HG03521 (cell line): ENCODE measurements around the gene CDC42EP3.

Experiments used
- ATAC-seq: cut with Tn5 transposase; IDR thresholded peaks from one replicate; pipeline ENCODE4 v1.9.1; 2021; ENCODE audit warnings: mild to moderate bottlenecking, moderate library complexity; ENCODE audit not compliant: unreplicated experiment

The CDC42EP3 gene

GRCh38 chr2:37656512-37657423 is 14.7 kb downstream of the CDC42EP3 start:
- no peak for ATAC-seq

- ATAC-seq = peak; percentile 85
Measured at GRCh38 chr2:37654932-37655841, 16.3 kb downstream of the CDC42EP3 start.

DNA sequence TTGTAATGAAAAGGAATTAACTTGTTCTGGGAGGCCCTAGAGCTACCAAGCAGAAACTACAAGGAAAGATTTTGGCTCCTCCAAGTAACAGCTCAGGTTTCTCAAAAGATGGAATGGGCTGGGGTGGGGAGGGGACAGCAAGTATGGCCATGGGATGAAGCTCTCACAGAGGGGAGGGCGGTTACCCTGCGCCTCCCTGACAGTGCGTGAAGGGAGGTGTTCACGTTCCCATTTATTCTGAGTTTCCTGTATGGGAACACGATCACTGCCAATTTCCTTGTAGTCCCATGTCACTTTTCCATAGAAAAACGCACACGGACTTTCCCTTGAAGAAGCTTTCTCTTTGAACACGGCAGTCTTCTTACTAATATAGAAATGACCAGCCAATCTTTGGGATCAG is 17.0 kb downstream of the CDC42EP3 start:
- ATAC-seq = no peak

DNA sequence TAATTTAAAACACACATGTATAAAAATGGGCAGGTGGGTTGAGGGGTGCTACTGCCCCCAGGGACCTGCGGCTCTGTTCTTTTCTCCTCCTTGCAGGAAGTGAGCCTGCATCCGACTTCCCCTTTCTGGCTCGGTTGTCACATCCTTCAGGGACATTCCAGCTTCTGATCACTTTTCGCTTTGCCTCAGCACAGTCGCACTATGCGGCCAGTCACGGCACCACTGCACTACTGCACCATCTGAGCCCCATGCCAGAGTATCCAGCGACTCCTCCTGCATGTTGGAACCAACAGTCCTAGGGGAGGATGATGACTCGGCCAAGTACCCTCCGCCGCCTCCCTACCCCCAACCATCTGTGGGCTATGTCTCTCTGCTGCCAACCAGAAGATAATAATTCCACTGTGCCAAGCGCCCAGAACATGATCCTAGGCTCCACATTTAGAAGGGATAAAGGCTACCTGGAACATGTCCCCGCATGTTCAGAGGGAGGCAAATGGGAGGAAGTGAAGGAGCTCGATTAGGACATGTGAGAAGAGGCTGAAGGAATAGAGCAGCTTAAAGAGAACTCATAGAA is 17.6 kb downstream of the CDC42EP3 start:
- ATAC-seq = peak; percentile 30

- ATAC-seq = no peak
Measured at GRCh38 chr2:37653093-37653492, 18.3 kb downstream of the CDC42EP3 start.

DNA sequence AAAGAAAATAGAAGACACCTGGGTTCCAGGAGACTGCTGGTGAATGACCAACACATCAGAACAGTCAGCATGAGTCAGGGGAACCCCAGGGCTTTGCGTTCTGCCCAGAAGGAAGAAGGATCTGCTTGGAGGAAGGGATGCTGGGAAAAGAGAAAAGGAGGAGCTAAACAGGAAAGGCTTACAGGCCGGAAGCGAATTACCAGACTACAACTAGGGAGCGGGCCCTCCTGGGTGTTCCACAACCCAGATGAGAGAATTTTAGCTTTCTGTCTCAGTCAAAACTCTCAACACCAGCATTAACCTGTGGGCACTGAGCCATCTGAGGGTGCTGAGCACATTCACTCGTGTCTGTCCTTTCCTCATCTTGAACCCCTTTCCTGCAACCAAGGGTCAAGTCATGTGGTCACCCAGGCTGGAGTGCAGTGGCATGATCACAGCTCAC is 19.2 kb downstream of the CDC42EP3 start:
- ATAC-seq = no peak

DNA sequence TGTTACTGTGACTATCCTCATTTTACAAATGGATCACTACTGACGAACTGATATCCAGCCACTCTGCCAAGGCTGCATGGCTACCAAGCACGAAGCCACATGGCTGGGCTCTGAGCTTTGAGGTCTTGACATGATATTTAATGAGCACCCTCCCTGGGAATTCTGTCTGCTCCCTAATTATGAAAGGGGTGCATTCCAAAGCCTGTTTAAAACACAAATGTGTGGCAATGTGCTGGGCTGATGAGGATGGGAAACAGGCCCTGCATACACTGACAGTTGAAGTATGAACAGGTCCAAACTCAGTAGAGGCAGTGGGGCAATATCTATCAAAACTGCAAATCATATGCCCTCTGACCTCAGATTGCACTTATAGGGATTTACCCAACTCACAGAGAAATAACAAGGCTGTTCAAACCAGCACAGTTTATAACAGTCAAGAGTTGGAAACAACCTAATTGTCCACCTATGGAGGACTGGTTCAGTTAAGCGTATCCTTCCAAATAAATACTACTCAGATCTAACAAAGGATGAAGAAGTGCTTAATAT is 20.8 kb downstream of the CDC42EP3 start:
- no peak for ATAC-seq

GRCh38 chr2:37649518-37649917 is 21.9 kb downstream of the CDC42EP3 start:
- no peak for ATAC-seq

GRCh38 chr2:37648331-37649011 is 23.0 kb downstream of the CDC42EP3 start:
- ATAC-seq = no peak

- no peak for ATAC-seq
Measured at GRCh38 chr2:37647971-37648330, 23.5 kb downstream of the CDC42EP3 start.

DNA sequence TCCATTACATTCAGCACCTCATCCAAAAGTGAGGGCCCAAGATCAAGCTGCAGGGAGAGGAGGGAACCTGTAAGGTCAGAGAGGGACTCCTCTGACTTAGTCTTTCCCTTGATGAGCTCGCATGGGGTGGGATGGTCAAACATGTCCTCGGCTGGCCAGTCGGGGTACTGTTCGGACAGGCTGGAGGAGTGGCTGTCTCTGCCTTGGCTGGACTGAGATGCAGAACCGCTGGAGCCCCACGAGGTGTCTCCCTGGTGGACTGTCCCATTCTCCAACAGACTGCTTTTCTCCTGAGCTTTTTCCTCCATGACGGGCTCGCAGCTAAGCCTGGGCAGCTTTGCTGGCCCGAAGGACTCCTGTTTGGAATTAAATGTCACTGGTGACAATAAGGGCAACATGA is 25.6 kb downstream of the CDC42EP3 start:
- no peak for ATAC-seq

DNA sequence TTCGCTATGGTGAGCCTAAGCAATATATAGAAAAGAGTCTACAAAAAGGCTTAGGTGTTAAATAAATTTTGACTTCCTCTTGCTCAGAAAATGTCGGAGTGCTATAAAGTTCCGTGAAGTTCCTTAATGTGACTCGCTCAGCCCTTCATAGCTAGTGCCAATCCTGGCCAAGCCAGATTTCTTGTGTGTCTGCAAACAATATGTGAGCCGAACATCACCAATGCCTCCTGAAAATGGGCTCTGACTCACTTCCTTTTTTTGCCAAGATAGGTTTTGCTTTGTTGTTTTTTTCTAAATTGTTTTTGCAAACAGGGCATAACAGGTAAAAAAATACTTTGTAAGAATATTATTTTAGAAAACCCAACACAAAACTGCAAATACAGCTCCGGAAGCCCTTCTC is 26.1 kb downstream of the CDC42EP3 start:
- no peak for ATAC-seq

GRCh38 chr2:37644191-37644590 is 27.3 kb downstream of the CDC42EP3 start:
- ATAC-seq = no peak

- ATAC-seq = no peak
Measured at GRCh38 chr2:37643730-37644078, 27.7 kb downstream of the CDC42EP3 start.

GRCh38 chr2:37642907-37643729 is 28.3 kb downstream of the CDC42EP3 start:
- ATAC-seq = no peak

DNA sequence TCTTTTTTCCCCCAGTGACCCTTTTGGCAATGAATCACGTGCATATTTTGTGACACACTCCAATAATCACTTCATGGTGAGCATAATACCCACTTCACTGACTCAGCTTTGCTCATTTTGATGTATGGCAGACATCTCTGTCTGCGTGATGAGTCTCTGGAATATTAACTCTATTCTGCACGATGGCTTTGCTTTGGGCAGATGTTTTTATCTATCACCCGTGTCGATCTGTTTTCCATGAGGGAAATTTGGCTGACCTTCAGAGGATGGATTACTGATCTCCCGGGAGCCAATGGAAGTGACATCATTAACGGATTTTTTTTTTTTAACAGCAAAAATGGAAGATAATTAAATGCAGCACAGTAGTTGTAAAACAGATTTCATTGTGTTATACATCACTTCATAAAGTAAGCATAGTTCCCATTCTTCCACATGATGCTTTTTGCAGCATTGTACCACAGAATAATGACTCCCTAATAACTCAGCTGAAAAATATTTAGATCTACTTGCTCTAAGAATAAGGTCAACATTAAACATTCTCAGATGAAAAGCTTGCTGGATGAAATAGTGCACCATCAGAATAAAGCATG is 29.8 kb downstream of the CDC42EP3 start:
- ATAC-seq = no peak

DNA sequence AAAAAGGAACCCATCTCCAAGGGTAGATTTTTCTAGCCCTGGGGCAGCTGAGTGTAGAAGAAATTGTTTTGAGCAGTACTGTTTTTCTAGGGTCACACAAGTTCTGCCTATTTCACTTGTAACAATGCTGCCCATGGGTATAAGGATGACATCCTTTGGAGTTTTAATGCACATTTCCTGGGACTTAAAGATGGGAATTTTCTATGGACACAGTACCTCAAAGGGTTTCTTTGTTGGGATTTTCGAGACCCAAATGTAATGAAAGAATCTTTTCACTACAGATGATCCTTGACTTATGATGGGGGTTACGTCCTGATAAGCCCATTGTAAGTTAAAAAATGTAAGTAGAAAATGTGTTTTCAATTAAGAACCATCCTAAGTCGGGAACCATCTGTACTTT is 31.8 kb downstream of the CDC42EP3 start:
- ATAC-seq = no peak

DNA sequence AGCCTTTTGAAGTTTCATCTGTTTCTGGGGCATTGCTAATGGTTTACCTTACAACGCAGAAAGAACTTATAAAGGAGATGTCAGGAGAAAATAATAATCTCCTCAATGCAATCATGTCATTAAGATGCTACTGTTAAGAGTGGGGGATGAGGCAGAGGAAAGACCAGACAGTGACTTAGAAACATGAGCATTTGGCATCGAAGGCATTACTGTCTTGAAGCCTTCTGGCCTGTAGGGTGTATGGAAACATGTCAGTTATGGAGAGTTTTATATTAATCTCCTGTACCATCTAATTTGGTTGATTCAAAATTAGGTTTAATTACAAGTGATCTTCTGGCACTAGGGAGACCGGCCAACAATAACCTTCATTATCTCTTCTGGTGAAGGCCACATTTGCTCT is 32.5 kb downstream of the CDC42EP3 start:
- ATAC-seq = no peak

GRCh38 chr2:37637985-37638384 is 33.5 kb downstream of the CDC42EP3 start:
- no peak for ATAC-seq
